Daoy (cell line): Measurements from ENCODE around the gene ELK4. TPM values are rescaled to one million over a fixed set of nuclear protein-coding genes. Genes with fewer than 3 reads are reported as not detected.

ENCODE experiments used
- DNase-seq: peaks from one replicate; pipeline ENCODE4 v3.0.0-alpha.2; 2015; ENCODE audit warnings: low read depth
- total RNA-seq: library from RNA; depleted of rRNA; stranded (reverse); fragments of >200 nt; shearing (Covaris generic); gene quantifications from 2 replicates; pipeline ENCODE4 v1.2.3, GENCODE V29; 2014; rRNA removed

ELK4 gene
- total RNA-seq, 1 experiment from 2014 or later = 13.0 TPM

DNA sequence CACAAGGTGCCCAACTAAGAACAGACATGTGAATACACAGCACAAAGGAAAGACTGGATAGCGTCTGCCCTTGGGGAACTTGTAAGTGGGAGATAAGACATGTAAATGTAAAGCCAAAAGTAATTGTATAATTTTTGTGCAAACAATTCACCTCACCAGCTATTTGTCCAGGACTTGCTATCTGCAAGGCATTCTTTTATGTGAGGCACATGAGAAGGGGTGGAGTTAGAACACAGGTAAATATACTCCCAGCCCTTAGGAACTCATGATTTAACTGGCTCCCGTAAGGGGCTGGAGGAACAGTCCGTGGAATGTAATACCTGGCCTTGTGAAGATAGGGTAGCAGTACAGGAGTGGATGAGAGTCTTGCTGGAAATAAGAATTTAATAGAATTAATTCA, 66.0 kb downstream of the ELK4 start:
- DNase-seq = no peak

DNA sequence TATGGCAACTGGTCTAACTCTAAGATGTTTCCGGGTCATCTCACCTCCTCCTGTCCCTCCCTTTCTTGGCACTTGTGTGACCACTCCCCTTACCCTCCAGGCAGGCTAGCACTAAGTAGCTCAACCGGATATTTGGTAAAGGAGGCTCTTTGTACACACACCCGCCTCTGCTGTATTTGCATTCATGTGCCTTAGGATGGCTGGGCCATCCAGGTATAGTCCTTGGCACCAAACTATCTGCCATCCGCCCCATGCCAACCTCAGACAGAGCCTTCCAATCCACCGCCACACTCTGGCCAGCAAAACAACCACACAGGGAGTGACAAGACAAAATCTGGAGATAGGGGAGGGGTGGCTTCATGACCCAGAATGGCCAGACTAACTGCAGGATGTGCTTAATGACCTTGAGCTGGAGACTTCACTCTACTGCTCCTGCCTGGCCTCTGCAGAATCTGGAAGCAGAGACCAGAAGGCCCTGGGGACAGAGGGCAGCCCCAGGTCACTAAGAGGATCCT, 67.8 kb downstream of the ELK4 start:
- DNase-seq = no peak

DNA sequence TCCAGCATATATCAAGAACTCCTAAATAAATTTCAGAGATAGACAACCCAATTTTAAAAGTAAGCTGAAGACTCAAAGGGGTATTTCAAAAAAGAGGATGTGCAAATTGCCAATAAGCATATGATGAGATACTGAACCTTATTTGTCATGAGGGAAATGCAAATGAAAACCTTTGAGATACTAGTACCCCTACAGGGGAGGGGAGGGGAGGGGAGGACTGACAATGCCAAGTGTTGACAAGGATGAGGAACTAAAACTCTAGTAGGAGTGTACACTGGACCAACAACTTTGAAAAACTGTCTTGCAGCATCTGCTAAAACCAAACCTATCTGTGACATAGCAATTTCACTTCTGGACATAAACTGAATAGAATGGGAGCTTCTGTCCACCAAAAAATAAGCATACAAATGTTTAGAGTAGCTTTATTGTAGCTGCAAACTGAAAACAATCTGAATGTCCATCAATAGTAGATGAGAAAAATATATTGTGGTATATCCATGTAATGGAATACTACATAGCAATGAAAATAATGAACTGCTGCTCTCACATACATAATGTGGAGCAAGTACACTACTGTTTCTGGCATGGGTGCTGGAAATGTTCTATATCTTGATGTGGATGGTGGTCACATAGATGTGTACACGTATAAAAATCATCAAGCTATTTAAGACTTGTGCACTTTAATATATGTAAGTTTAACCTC, 70.2 kb downstream of the ELK4 start:
- no peak for DNase-seq

Other genes starting within 250 kb of the ELK4 start
- gene LEMD1, start 210.0 kb downstream of the ELK4 start, total RNA-seq = 0.74 TPM in 1 of 2 replicates, not detected in the other
- 0.30 and 0.86 TPM in 2 replicates for gene BLACAT1, start 176.0 kb downstream of the ELK4 start, total RNA-seq
- 0.60 and 0.80 TPM in 2 replicates for gene CDK18, start 127.3 kb downstream of the ELK4 start, total RNA-seq
- 10.5 and 11.8 TPM in 2 replicates for gene SLC45A3, start 48.5 kb upstream of the ELK4 start, total RNA-seq
- 184 and 191 TPM in 2 replicates for gene NUCKS1, start 118.2 kb upstream of the ELK4 start, total RNA-seq
- 9.6 and 10.9 TPM in 2 replicates for gene RAB29, start 143.5 kb upstream of the ELK4 start, total RNA-seq
- gene SLC41A1, start 181.2 kb upstream of the ELK4 start, total RNA-seq = 20.7 and 25.1 TPM in 2 replicates
- not detected in 2 replicates for gene PM20D1, start 218.1 kb upstream of the ELK4 start, total RNA-seq